Measurements from ENCODE around the gene ARFIP2. TPM values are rescaled to one million over a fixed set of nuclear protein-coding genes. Genes with fewer than 3 reads are reported as not detected.

ARFIP2 gene
- total and polyA plus RNA-seq, 2 of the 8 experiments (the other 6 are each of a cell fraction or from before 2014, with no cell fraction given), result 48.3 to 48.7 TPM

- TF ChIP-seq ATF3 (IDR thresholded peaks at IDR 0.05; ENCODE audit: insufficient read depth, low read depth, low read length) (no peak), RFX5 (IDR thresholded peaks at IDR 0.05; ENCODE audit: borderline replicate concordance, low read depth, low read length) (no peak), SP2 (IDR thresholded peaks at IDR 0.05; ENCODE audit: low read length) (no peak), SP4 (IDR thresholded peaks at IDR 0.05; ENCODE audit: low read length) (no peak), RAD21 (IDR thresholded peaks at IDR 0.05 in 1 of 2, conservative IDR thresholded peaks at IDR 0.05 in 1 of 2; ENCODE audit: low read depth in 2 of 2, low read length in 2 of 2) (no peak), USF2 (IDR thresholded peaks at IDR 0.05; ENCODE audit: low read length) (no peak), TEAD4 (IDR thresholded peaks at IDR 0.05; ENCODE audit: low read depth, low read length) (no peak), NANOG (IDR thresholded peaks at IDR 0.05; ENCODE audit: insufficient read depth, low read depth, low read length, poor library complexity, severe bottlenecking) (no peak)
These were observed 7.2 kb upstream of the ARFIP2 start (continued) for GRCh38 chr11:6488342-6488741.
